GM12878 (cell line): ENCODE measurements around the gene FOXP3. TPM values are rescaled to one million over a fixed set of nuclear protein-coding genes. Genes with fewer than 3 reads are reported as not detected.

Experiments used
- ATAC-seq: fragments of 200-7000 bp; cut with Tn5 transposase; 3 replicates; pipeline ENCODE4 v1.9.1; 2020; ENCODE audit warnings: mild to moderate bottlenecking, moderate library complexity
- BruUV-seq: library from RNA; stranded (reverse); fragments of 400-500 nt; replicated peaks from 2 replicates; lab custom pipeline; 2021; lab: Mats Ljungman, UMichigan
- CTCF ChIA-PET: fragments of 300-600 bp; sonication (Branson Sonifier 250); formaldehyde crosslinking; extraction: SDS; loops from one replicate; lab custom pipeline; 2021; ENCODE audit warnings: inconsistent platforms; lab: Yijun Ruan, JAX
- POLR2A ChIA-PET: fragments of 350-600 bp; formaldehyde crosslinking; extraction: SDS; loops from one replicate; lab custom pipeline; 2021; ENCODE audit warnings: inconsistent platforms; lab: Charles Lee
- RAD21 ChIA-PET: fragments of 300-600 bp; sonication (Branson Sonifier 250); formaldehyde crosslinking; loops from one replicate; lab custom pipeline; 2023; ENCODE audit warnings: antibody characterized with exemption; ENCODE audit not compliant: unreplicated experiment; lab: Charles Lee
- SMC1A ChIA-PET: fragments of 300-600 bp; sonication (Branson Sonifier 250); formaldehyde crosslinking; loops from one replicate; lab custom pipeline; 2023; ENCODE audit not compliant: unreplicated experiment, uncharacterized antibody; lab: Charles Lee
- DNase-seq: peaks from one replicate; pipeline ENCODE4 v3.0.0-alpha.2; 2011; ENCODE audit warnings: low read depth, low spot score
- FAIRE-seq: peaks from 3 replicates; lab custom pipeline; 2011; peaks lifted over from hg19 to GRCh38; lab: Jason Lieb, UNC
- H2AFZ ChIP-seq: 2 replicates; pipeline ENCODE4 v1.6.0; 2011; ENCODE audit warnings: low read depth, low read length, control low read depth; ENCODE audit not compliant: control insufficient read depth
- H3K27ac ChIP-seq: 2 replicates; pipeline ENCODE4 v1.5.1; 2011; ENCODE audit warnings: control low read depth; ENCODE audit not compliant: control insufficient read depth, insufficient read depth
- H3K27me3 ChIP-seq, 2 experiments: replicated peaks in 1 of 2; 2 replicates each; pipeline versions ENCODE4 v1.6.0 to v1.6.1; 2011; ENCODE audit warnings: low read length in 1 of 2; ENCODE audit not compliant: control insufficient read depth in 2 of 2, insufficient read depth in 2 of 2
- H3K36me3 ChIP-seq, 2 experiments: 2 replicates each; pipeline ENCODE4 v1.5.1; 2011; ENCODE audit warnings: low read length in 1 of 2; ENCODE audit not compliant: control insufficient read depth in 2 of 2, insufficient read depth in 2 of 2
- H3K4me1 ChIP-seq: 2 replicates; pipeline ENCODE4 v1.6.1; 2011; ENCODE audit warnings: mild to moderate bottlenecking, low read length, moderate library complexity, mixed read lengths; ENCODE audit not compliant: control insufficient read depth, insufficient read depth
- H3K4me2 ChIP-seq: 2 replicates; pipeline ENCODE4 v1.6.0; 2011; ENCODE audit warnings: control low read depth; ENCODE audit not compliant: control insufficient read depth, insufficient read depth
- H3K4me3 ChIP-seq: fragments of 200-600 bp; sonication (generic); 2 replicates; pipeline ENCODE4 v1.5.1; 2016
- H3K79me2 ChIP-seq: 2 replicates; pipeline ENCODE4 v1.6.0; 2011; ENCODE audit warnings: low read length; ENCODE audit not compliant: control insufficient read depth, insufficient read depth
- H3K9ac ChIP-seq: 2 replicates; pipeline ENCODE4 v1.8.0; 2011; ENCODE audit warnings: low read length, control low read depth, mixed read lengths; ENCODE audit not compliant: control insufficient read depth, insufficient read depth
- H3K9me3 ChIP-seq: replicated peaks from 3 replicates; pipeline ENCODE4 v1.5.1; 2011; ENCODE audit warnings: mild to moderate bottlenecking, low read length; ENCODE audit not compliant: control insufficient read depth, insufficient read depth
- H4K20me1 ChIP-seq: 2 replicates; pipeline ENCODE4 v1.6.0; 2011; ENCODE audit not compliant: control insufficient read depth, insufficient read depth
- BRCA1 ChIP-seq: IDR thresholded peaks from 2 replicates; pipeline ENCODE4 v1.6.1; 2011; ENCODE audit warnings: low read depth, low read length, improper control_type of control experiment
- CREM ChIP-seq: IDR thresholded peaks from 2 replicates; pipeline ENCODE4 v1.6.1; 2014; ENCODE audit warnings: antibody characterized with exemption, low read depth
- EZH2 ChIP-seq: IDR thresholded peaks from 2 replicates; pipeline ENCODE4 v1.6.1; 2012; ENCODE audit warnings: low read depth, mild to moderate bottlenecking, control low read depth, inconsistent platforms, low read length, borderline replicate concordance; ENCODE audit not compliant: control insufficient read depth
- MXI1 ChIP-seq: fragments of 150-350 bp; IDR thresholded peaks from 2 replicates; pipeline ENCODE4 v1.6.1; 2011; ENCODE audit warnings: low read depth, mild to moderate bottlenecking, inconsistent platforms, low read length, improper control_type of control experiment
- NFXL1 ChIP-seq: fragments of 450-650 bp; IDR thresholded peaks from 2 replicates; pipeline ENCODE4 v1.6.1; 2017; ENCODE audit warnings: antibody characterized with exemption, mild to moderate bottlenecking, borderline replicate concordance
- NFYB ChIP-seq: IDR thresholded peaks from 2 replicates; pipeline ENCODE4 v1.6.1; 2011; ENCODE audit warnings: low read depth, mild to moderate bottlenecking, low read length, improper control_type of control experiment, moderate library complexity; ENCODE audit not compliant: insufficient read depth
- RAD51 ChIP-seq: fragments of 450-650 bp; IDR thresholded peaks from 2 replicates; pipeline ENCODE4 v1.6.1; 2016; ENCODE audit warnings: moderate library complexity, mild to moderate bottlenecking, inconsistent platforms
- SIX5 ChIP-seq: IDR thresholded peaks from 2 replicates; pipeline ENCODE4 v1.6.1; 2011; ENCODE audit warnings: mild to moderate bottlenecking, low read depth, low read length, moderate library complexity; ENCODE audit not compliant: severe bottlenecking
- SRF ChIP-seq, 2 experiments: IDR thresholded peaks; 2 replicates each; pipeline ENCODE4 v1.6.1; 2011; ENCODE audit warnings: low read depth in 2 of 2, low read length in 2 of 2, mild to moderate bottlenecking in 1 of 2, moderate library complexity in 1 of 2
- TCF3 ChIP-seq: IDR thresholded peaks from 2 replicates; pipeline ENCODE4 v1.6.1; 2012; ENCODE audit warnings: low read depth, mild to moderate bottlenecking, low read length, borderline replicate concordance; ENCODE audit not compliant: insufficient read depth
- ZNF384 ChIP-seq: IDR thresholded peaks from 2 replicates; pipeline ENCODE4 v1.6.1; 2012; ENCODE audit warnings: low read depth, mild to moderate bottlenecking, low read length, improper control_type of control experiment, borderline replicate concordance
- WGBS: methylation state at CpG from one replicate; pipeline ENCODE4 v1.1.6; 2016; ENCODE audit warnings: low lambda C conversion rate; ENCODE audit not compliant: insufficient replicate concordance, insufficient coverage; ENCODE audit errors: missing lambda C conversion rate; 5-methylcytosine and 5-hydroxymethylcytosine counted together
- in situ Hi-C: fragments of 300-500 bp; cut with MboI; formaldehyde crosslinking; loops from 9 replicates; pipeline ENCODE4 v1.14.3; 2018; ENCODE audit warnings: mixed read lengths
- intact Hi-C: fragments of 100-400 bp; cut with micrococcal nuclease; formaldehyde crosslinking; loops from one replicate; pipeline ENCODE4 v1.14.2; 2022; ENCODE audit not compliant: unreplicated experiment
- polyA plus RNA-seq, 11 experiments: library from polyadenylated mRNA; depleted of rRNA in 4 of 11; unstranded in 6 of 11; stranded (reverse) in 5 of 11; fragments of >200 nt; fragmentation: Nextera tagmentation in 4 of 11; fragmentation: Illumina TruSeq in 1 of 11; extraction: Ambion mirVana in 4 of 11; extraction: Trizol in 1 of 11; gene quantifications; 1 replicate in 1 of 11; 2 replicates in 10 of 11; pipeline versions ENCODE4 v1.2.1 to v1.2.3, GENCODE V29; 2011 to 2016; ENCODE audit warnings: inconsistent platforms in 2 of 11, missing spikeins in 2 of 11, low read depth in 1 of 11
- total RNA-seq, 4 experiments: library from RNA; depleted of rRNA in 3 of 4; stranded (reverse); fragments of >200 nt in 3 of 4; fragmentation: Illumina TruSeq in 1 of 4; extraction: Trizol in 1 of 4; gene quantifications; 2 replicates each; pipeline versions ENCODE4 v1.2.1 to v1.2.3, GENCODE V29; 2013 to 2021
- TF ChIP-seq, protein P1 (sequence below): IDR thresholded peaks from 2 replicates; pipeline ENCODE4 v1.6.1; 2012; ENCODE audit warnings: improper control_type of control experiment, low read depth, low read length; ENCODE audit not compliant: insufficient replicate concordance
- TF ChIP-seq, protein P2 (sequence below): fragments of 450-650 bp; IDR thresholded peaks from 2 replicates; pipeline ENCODE4 v1.6.1; 2017; ENCODE audit warnings: borderline replicate concordance
- TF ChIP-seq, protein P3 (sequence below): fragments of 450-650 bp; IDR thresholded peaks from 2 replicates; pipeline ENCODE4 v1.6.1; 2018; ENCODE audit warnings: mild to moderate bottlenecking, low read depth, moderate library complexity; ENCODE audit not compliant: partially characterized antibody

The FOXP3 gene
- total and polyA plus RNA-seq, 10 of the 15 experiments (the other 5 are each of a cell fraction or from before 2014, with no cell fraction given): 0.02 to 0.21 (median 0.08) TPM; not detected in 3

DNA sequence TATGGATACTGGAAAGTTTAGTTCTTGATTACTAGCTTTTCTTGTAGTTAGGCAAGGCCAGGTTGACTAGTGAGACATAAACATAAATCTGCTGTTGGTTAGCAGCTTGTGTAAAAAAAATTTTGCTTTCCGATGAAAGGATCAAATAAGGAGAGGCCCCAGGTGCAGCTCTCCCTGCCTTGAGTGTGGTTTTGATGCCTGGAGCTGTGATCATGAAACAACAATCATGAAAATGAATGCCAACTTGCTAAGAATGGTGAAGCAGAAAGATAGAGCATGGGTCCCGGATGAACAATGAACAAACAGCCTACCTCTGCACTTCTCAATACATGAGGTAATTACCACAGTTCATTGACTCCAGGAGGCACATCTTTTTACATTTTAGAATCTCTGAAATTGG, 50.1 kb downstream of the FOXP3 start:
- Histone ChIP-seq H3K4me2 (no peak overlapping the region), H3K36me3 (no peaks in the 10 kb centered on the region), H3K4me1 (no peaks in the 10 kb centered on the region), H4K20me1 (no peaks in the 10 kb centered on the region), H2AFZ (no peak overlapping the region), H3K27me3 (no peaks in the 10 kb centered on the region), H3K9ac (no peak overlapping the region), H3K79me2 (no peaks in the 10 kb centered on the region), H3K4me3 (no peak overlapping the region), H3K27ac (no peak overlapping the region), H3K9me3 (no peaks in the 10 kb centered on the region; the same call in 2 of the 3 replicates)
- CTCF ChIA-PET: interaction anchor here (1.0 kb wide), 1 partner anchor 22 kb away, joined by 4 read pairs; no protein-coding TSS in a partner anchor
- POLR2A ChIA-PET: no interaction called here
- DNase-seq (no peak), ATAC-seq (no peak), FAIRE-seq (no peak)
- BruUV-seq: no TSS peak
- intact Hi-C loops (no loop called here), in situ Hi-C loops (no loop called here)
- SMC1A ChIA-PET: no interaction called here
- RAD21 ChIA-PET: interaction anchor here (1.0 kb wide), 1 partner anchor 22 kb away, joined by 3 read pairs; no protein-coding TSS in a partner anchor
- WGBS: 48% methylated on average over 2 of the region's 2 CpGs
- TF ChIP-seq NFXL1 (no peak), EZH2 (no peak), CREM (no peak), BRCA1 (no peak), SIX5 (no peak), RAD51 (no peak), SRF (IDR thresholded peaks at IDR 0.05; ENCODE audit: low read depth in 2 of 2, low read length in 2 of 2) (no peak), TCF3 (no peak), MXI1 (no peak), NFYB (no peak), ZNF384 (no peak)
- TF ChIP-seq, protein P1, sequence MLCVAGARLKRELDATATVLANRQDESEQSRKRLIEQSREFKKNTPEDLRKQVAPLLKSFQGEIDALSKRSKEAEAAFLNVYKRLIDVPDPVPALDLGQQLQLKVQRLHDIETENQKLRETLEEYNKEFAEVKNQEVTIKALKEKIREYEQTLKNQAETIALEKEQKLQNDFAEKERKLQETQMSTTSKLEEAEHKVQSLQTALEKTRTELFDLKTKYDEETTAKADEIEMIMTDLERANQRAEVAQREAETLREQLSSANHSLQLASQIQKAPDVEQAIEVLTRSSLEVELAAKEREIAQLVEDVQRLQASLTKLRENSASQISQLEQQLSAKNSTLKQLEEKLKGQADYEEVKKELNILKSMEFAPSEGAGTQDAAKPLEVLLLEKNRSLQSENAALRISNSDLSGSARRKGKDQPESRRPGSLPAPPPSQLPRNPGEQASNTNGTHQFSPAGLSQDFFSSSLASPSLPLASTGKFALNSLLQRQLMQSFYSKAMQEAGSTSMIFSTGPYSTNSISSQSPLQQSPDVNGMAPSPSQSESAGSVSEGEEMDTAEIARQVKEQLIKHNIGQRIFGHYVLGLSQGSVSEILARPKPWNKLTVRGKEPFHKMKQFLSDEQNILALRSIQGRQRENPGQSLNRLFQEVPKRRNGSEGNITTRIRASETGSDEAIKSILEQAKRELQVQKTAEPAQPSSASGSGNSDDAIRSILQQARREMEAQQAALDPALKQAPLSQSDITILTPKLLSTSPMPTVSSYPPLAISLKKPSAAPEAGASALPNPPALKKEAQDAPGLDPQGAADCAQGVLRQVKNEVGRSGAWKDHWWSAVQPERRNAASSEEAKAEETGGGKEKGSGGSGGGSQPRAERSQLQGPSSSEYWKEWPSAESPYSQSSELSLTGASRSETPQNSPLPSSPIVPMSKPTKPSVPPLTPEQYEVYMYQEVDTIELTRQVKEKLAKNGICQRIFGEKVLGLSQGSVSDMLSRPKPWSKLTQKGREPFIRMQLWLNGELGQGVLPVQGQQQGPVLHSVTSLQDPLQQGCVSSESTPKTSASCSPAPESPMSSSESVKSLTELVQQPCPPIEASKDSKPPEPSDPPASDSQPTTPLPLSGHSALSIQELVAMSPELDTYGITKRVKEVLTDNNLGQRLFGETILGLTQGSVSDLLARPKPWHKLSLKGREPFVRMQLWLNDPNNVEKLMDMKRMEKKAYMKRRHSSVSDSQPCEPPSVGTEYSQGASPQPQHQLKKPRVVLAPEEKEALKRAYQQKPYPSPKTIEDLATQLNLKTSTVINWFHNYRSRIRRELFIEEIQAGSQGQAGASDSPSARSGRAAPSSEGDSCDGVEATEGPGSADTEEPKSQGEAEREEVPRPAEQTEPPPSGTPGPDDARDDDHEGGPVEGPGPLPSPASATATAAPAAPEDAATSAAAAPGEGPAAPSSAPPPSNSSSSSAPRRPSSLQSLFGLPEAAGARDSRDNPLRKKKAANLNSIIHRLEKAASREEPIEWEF: no peak
- TF ChIP-seq, protein P2, sequence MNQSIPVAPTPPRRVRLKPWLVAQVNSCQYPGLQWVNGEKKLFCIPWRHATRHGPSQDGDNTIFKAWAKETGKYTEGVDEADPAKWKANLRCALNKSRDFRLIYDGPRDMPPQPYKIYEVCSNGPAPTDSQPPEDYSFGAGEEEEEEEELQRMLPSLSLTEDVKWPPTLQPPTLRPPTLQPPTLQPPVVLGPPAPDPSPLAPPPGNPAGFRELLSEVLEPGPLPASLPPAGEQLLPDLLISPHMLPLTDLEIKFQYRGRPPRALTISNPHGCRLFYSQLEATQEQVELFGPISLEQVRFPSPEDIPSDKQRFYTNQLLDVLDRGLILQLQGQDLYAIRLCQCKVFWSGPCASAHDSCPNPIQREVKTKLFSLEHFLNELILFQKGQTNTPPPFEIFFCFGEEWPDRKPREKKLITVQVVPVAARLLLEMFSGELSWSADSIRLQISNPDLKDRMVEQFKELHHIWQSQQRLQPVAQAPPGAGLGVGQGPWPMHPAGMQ: no peak
- TF ChIP-seq, protein P3, sequence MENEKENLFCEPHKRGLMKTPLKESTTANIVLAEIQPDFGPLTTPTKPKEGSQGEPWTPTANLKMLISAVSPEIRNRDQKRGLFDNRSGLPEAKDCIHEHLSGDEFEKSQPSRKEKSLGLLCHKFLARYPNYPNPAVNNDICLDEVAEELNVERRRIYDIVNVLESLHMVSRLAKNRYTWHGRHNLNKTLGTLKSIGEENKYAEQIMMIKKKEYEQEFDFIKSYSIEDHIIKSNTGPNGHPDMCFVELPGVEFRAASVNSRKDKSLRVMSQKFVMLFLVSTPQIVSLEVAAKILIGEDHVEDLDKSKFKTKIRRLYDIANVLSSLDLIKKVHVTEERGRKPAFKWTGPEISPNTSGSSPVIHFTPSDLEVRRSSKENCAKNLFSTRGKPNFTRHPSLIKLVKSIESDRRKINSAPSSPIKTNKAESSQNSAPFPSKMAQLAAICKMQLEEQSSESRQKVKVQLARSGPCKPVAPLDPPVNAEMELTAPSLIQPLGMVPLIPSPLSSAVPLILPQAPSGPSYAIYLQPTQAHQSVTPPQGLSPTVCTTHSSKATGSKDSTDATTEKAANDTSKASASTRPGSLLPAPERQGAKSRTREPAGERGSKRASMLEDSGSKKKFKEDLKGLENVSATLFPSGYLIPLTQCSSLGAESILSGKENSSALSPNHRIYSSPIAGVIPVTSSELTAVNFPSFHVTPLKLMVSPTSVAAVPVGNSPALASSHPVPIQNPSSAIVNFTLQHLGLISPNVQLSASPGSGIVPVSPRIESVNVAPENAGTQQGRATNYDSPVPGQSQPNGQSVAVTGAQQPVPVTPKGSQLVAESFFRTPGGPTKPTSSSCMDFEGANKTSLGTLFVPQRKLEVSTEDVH: no peak
